ENCODE data around the gene BMAL1.
A peak's percentile ranks its signal among the peaks of the same experiment; 100 is the strongest.

The BMAL1 gene

DNA sequence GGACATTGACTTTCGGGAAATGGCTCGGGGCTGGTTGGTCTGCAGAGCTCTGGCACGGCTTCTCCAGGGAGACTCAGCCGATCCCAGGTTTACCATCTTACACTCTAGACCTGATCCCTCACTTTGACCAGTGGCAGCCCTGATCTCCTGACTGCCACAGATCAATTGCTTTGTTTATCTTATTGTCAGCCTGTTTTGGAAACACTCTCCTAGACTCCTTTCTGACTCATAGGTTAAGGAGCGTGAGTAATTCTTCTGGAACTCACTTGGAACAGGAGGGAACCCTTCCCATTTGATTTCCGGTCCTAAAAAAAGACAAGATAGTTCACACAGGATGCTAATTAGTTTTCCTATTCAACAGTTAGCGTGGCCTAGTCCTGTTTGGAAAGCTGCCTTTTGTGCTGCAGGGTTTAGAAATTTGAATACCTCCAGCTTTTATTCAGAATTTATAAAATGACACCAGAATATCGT is 16.0 kb upstream of the BMAL1 start:
- no peak for DNase-seq (ENCODE audit: low read depth)

DNA sequence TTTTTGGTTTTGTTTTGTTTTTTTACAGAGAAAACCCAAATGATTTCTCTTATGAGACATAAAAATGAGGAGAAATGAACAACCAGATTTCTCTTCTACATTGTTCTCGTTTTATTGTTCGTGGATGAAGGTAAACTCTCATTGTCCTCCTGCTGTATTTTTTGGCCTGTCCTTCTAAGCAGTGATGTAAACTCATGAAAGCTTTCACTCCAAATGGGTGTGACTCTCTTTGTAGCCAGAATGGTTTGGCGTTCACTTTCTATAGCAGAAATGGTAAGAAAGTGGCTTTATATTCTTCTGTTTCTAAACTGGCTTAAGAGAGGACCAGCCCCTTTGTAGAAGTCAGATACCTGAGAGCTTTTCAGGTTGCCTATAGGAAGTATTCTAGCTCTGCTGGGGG is 15.5 kb upstream of the BMAL1 start:
- DNase-seq (ENCODE audit: low read depth): no peak

DNA sequence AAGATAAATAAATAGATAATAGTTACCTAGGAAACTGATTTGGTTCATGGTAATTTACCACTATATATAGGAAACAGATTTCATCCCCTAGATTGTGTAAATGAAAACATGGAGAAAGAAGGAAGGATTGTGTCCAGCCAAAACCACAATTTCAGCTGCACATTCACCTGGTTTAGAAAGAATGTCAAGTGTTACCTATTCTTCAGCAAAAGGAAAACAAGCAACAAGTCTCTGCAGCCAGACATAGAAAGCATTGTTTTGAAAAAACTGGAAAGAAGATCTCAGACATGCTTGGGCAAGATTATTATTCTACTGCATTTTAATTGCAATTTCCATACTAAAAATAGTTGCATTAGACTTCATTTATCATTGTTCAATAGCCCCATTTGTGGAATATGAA is 8.8 kb upstream of the BMAL1 start:
- no peak for DNase-seq (ENCODE audit: low read depth)

DNA sequence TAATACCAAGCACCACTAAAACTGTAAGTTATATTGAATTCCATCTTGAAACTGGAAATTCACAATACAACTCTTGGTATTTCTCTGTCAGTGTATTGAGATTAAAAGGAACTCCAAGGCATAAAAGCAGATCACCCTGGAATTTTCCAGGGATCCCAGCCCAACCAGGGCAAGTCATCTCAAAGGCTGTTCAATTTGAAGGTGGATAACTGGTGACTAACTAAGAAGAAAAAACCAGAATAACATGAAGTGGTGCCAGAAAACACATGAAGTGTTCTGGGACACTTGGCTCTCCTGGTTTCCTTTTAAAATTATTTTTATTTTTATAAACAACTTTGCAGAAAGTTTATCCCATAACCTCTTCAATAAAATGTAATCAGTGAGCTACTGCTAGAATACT is 7.8 kb upstream of the BMAL1 start:
- DNase-seq (ENCODE audit: low read depth): no peak

DNA sequence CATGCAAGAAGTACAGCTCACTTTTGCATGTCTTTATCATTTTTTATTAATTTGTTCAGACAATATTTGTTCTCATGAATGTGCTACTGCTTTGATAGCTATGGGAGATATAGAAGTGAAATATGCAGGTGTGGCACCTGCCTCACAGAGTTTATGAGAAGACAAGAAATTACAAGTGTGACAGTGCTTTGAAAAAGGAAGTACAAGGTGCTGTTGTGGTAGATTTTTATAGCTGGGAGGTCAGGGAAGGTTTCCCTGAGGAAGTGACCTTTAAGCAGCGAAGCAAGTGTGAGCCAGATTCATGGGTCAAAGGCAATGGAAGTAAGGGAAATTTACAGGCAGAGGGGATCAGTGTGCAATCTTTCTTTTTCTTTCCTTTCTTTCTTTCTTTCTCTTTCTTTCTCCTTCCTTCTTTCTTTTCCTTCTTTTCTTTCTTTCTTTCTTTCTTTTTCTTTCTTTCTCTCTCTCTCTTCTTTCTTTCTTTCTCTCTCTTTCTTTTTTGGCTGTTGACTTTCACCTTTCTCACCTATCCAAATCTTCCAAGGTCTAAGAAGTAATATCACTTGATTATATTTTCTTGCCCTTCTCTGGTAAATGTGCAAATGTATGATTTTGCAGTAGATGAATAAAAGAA is 6.4 kb upstream of the BMAL1 start:
- no peak for DNase-seq (ENCODE audit: low read depth)

- no peak for DNase-seq (ENCODE audit: low read depth)
Observed at GRCh38 chr11:13276454-13276831, 1.1 kb upstream of the BMAL1 start.

GRCh38 chr11:13276832-13277767 is 490 bp upstream of the BMAL1 start:
- peak; percentile 96 for DNase-seq (ENCODE audit: low read depth)

DNA sequence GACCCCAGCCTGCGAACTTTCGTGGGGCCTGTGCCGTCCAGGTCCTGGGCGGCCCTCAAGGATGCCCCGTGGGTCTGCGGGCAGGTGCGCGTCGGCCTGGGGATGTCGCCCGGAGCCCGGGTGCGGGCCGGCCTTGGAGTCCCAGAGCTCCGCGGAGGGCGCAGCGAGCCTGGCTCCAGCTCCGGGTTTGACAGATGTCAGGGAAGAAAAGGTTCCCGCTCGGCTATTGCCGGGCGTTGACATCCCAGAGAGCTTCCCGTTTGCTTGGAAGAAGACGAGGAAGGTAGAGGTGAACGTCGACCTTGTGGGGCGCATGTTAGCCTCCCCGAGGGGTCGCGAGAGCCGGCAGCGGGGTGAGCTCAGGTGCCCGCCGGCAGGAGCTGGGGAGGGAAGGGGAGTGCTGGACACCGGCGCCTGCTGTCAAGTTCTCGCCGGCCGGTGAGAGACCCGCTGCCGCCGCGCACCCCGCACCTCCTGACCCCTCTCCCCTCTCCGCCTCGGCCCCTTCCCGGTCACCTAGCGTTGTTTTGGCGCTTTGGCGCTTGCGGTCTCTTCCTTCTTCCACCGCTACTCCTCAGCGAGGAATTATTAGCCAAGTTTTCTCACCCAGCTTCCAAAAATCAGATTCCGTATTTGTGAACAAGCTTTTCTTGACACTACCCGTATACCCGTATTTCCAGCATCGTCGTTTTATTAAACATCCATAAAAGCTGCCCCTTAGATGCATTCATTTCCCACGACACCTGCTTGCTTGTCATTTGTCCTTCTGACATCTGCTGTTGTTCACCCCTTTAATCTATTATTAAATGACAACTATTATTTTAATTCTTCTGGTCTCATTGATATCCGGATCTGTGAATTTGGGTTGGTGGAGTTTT is 1.3 kb downstream of the BMAL1 start:
- no peak for DNase-seq (ENCODE audit: low read depth)

- DNase-seq (ENCODE audit: low read depth): no peak
Observed at GRCh38 chr11:13279487-13279834, 1.9 kb downstream of the BMAL1 start.

GRCh38 chr11:13280092-13280722 is 2.6 kb downstream of the BMAL1 start:
- no peak for DNase-seq (ENCODE audit: low read depth)

- DNase-seq (ENCODE audit: low read depth): no peak
Observed at GRCh38 chr11:13280777-13281176, 3.2 kb downstream of the BMAL1 start.

GRCh38 chr11:13283636-13284035 is 6.0 kb downstream of the BMAL1 start:
- DNase-seq (ENCODE audit: low read depth): no peak

GRCh38 chr11:13284776-13285588 is 7.4 kb downstream of the BMAL1 start:
- no peak for DNase-seq (ENCODE audit: low read depth)

- no peak for DNase-seq (ENCODE audit: low read depth)
Observed at GRCh38 chr11:13286279-13286821, 8.8 kb downstream of the BMAL1 start.

- no peak for DNase-seq (ENCODE audit: low read depth)
Observed at GRCh38 chr11:13287036-13287435, 9.4 kb downstream of the BMAL1 start.

DNA sequence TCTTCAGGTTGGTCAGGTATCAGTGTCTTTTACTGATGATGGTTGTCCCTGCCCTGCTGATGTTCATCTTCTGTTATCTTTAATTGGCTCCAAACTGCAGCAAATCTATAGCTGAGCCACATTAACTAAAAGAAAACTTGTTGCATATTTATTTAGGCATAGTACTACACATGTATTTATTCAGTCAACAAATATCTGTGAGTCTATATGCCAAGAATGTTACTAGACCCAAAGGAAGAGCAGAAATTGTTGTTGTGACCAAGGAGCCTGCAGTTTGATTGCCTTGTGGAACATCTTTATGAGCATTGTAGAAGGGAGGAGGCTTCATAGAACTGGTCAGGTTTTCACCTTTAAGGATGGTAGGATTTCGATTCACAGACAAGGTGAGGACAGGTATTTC is 10.1 kb downstream of the BMAL1 start:
- no peak for DNase-seq (ENCODE audit: low read depth)

DNA sequence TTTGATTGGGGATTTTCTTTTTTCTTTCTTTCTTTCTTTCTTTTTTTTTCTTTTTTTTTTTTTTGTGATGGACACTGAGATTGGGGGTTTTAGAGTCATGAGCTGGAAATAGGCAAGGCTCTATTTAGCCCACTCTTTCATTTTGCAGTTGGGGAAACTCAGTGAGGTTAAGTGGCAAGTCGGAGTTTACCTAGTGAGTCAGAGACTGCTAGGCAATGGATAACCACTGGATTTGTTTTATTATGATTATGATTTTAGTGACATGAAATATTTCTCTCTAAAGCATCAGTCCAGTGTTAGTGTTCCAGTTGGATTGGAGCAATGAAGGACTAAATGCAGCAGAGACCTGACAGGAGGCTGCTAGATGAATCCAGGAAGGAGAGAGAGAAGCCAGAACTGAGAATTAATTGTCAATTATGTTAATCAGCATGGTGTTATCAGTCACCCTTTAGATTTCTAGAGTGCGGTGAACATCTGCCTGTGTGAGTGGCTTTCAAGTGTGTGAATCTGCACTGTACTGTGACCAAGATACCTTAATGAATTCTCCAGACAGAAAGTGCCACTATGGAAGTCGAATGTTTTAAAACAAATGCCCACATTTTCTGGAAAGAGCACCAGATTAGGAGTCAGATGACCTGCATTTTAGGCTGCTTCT is 10.9 kb downstream of the BMAL1 start:
- DNase-seq (ENCODE audit: low read depth): no peak

GRCh38 chr11:13289081-13289480 is 11.5 kb downstream of the BMAL1 start:
- DNase-seq (ENCODE audit: low read depth): no peak

GRCh38 chr11:13290221-13290980 is 12.8 kb downstream of the BMAL1 start:
- no peak for DNase-seq (ENCODE audit: low read depth)

DNA sequence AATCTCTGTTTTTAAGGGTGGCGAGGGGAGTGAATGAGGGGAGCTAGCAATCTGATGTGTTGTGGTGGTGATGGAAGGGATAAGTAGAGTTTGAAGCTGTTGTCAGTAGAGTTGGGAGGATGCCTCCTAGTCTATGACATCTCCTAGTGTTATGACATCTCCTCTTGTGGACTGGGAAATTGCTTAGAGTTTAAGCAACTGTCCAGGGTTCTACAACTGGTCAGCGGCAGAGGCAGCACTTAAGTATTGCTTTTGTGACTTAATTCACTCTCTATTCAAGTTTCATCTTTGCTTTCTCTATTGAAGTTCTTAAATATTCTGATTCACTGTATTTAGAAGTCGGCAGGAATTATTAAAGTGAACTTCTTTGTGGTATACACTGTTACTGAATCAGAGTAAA is 13.8 kb downstream of the BMAL1 start:
- no peak for DNase-seq (ENCODE audit: low read depth)

All from T-helper 22 cell (primary cell).